Activated CD4-positive, CD25-positive, alpha-beta regulatory T cell treated with anti-CD3 and anti-CD28 coated beads, Interleukin-2, amount 50 U/mL, for 16 hours (primary cell): ENCODE data around the gene ABCD1.

Experiments used
- DNase-seq: peaks from one replicate; pipeline ENCODE4 v3.0.0-alpha.2; 2020; ENCODE audit warnings: low read depth, low spot score

ABCD1 gene

GRCh38 chrX:153773741-153774575, 49.3 kb downstream of the ABCD1 start:
- DNase-seq = no peak

DNA sequence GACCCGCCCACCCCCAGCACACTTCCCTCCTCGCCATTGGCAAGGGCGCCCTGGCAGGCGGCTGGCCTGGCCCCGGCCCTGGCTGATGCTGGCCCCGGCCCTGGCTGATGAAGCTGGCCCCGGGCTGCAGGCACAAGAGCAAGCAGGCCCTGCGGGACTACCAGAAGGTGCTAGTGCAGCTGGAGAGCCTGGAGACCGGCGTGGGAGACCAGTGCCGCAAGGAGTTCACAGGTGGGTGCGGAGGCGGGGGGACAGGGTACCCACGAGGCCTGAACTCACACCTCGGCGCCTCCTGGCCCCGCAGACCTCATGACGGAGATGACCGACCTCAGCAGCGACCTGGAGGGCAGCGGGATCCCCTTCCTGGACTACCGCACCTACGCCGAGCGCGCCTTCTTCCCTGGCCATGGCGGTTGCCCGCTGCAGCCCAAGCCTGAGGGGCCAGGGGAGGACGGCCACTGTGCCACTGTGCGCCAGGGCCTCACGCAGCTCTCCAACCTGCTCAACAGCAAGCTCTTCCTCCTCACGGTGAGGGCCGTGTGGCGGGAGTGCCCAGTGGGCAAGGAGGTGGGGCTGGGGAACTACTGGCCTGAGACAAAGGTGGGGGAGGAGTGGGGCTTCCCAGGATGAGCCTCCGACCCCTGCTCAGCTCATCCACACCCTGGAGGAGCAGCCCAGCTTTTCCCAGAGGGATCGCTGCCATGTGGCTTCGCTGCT, 50.1 kb downstream of the ABCD1 start:
- no peak for DNase-seq

DNA sequence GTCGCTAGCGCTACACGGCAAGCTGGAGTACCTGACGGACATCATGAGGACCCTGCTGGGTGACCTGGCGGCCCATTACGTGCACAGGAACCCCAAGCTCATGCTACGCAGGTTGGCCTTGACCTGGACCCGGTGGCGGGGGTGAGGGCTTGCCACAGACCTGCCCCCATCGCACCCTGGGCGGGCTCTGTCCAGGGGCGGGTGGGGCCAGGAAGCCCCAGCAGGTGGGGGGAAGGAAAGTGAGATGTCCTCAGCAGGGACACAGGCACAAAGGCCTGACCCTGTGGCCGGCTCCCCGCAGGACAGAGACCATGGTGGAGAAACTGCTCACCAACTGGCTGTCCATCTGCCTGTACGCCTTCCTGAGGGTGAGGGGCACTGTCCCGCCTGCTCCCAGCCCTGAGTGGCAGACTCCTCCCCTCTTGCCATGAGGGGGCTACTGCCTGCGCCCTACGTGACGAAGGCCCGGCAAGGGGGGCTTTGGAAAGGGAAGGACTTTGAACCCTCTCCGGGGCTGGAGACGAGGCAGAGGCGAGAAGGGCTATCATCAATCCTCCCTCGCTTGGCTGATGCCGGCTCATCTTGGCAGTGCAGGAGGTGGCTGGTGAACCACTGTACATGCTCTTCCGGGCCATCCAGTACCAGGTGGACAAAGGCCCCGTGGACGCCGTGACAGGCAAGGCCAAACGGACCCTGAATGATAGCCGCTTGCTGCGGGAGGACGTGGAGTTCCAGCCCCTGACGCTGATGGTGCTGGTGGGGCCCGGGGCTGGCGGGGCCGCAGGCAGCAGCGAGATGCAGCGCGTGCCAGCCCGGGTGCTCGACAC, 50.9 kb downstream of the ABCD1 start:
- no peak for DNase-seq

GRCh38 chrX:153776120-153776599, 51.5 kb downstream of the ABCD1 start:
- no peak for DNase-seq

GRCh38 chrX:153776611-153777045, 52.0 kb downstream of the ABCD1 start:
- no peak for DNase-seq

GRCh38 chrX:153777261-153778090, 52.8 kb downstream of the ABCD1 start:
- DNase-seq = no peak

DNA sequence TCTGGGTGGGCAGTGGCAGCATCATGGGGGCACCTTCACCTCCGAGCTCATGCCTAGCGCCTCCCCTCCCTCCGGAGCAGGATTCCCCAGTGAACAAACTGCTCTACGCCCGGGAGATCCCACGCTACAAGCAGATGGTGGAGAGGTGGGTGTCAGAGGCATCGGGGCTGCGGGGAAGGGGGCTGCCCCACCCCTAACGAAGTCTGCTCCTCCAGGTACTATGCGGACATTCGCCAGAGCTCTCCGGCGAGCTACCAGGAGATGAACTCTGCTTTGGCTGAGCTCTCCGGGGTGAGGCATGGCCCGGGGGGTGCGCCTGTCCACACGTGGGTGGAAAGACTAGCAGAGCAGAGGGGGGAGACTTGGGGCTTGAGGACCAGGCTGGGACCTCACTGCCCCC, 53.5 kb downstream of the ABCD1 start:
- no peak for DNase-seq

DNA sequence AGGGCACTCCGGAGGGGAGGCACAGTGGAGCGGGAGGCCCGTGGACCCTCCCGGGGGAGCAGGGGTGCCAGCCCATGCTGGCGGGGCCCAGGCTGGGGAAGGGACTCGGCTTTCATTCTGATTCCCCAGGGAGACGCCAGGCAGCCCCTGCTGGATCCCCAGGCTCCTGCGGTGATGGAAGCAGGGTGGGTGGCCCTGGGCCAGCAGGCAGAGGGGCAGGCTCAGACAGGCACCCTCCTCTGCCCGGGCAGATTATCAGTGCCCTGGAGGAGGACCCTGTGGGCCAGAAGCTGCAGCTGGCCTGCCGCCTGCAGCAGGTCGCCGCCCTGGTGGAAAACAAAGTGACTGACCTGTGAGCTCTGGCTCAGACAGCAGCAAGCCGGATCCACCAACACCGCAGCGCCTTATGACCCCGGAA, 54.0 kb downstream of the ABCD1 start:
- no peak for DNase-seq

DNA sequence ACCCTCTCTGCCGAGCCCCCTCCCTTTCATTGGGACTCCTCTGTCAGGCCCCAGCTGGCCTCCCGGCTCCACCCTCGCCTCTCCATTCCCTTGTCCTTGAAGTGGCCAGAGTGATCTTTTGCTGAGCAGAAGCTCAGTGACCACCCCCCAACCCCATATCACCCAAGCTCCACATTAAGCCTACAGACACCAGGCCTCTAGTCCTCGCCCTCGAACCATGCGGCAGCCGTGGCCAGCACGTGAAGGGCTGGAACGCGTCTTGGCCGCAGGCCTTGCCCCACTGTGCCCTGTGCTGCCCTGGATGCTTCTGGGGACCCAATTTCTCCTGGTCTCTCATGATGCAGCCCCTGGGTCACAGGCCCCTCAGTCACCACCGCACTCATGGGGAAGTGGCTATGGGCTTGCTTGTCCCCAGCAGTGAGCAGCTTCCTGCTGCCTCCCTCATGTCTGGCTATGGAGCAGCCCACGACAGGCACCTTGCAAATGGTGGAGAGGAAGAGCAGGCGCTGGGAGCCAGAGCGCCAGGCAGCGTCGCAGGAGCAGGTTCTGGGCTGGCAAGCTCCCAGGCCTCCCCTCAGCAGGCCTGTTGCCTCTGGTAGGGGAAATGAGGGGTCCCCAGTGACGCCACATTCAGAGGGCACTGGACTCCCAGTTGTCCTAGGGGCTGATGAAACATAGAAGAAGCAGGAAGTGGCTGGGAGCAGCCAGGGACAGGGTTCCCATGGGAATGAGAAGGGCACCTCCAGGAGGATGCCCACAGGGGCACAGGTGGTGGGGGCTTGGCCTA, 55.4 kb downstream of the ABCD1 start:
- no peak for DNase-seq

DNA sequence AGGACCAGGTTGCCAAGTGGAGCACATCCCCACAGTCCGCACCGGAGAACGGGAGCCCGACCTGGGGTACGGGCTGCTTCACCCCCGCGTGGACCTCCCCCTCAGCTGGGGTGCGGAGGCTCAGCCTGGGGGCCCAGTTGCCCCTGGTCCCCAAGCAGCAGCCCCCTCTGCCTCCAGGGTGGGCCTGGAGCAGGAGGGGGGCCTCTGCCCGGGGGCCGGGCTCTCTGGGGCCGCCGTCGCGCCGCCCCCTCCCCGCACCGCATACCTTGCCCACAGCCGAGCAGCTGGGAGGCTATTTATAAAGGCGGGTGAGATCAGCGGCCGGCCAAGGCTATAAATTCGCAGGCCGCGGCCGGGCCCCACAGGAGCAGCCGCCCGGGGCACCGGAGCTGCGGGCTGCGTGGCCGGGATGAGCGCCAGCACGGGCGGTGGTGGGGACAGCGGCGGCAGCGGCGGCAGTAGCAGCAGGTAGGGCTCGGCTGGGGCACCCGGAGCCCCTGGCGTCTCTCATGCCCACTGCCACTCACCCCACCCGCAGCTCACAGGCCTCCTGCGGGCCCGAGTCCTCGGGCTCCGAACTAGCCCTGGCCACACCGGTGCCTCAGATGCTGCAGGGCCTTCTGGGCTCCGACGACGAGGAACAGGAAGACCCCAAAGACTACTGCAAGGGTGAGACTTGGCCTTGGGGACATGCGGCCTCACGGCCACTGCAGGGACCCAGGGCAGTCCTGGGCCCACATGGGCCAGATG, 56.2 kb downstream of the ABCD1 start, which contains the start of gene SRPK3:
Gene SRPK3 (plus strand): TSS at position 364 of the 750 bp plus-strand sequence. CDS start 46 bp downstream, at position 410.
- no peak for DNase-seq

DNA sequence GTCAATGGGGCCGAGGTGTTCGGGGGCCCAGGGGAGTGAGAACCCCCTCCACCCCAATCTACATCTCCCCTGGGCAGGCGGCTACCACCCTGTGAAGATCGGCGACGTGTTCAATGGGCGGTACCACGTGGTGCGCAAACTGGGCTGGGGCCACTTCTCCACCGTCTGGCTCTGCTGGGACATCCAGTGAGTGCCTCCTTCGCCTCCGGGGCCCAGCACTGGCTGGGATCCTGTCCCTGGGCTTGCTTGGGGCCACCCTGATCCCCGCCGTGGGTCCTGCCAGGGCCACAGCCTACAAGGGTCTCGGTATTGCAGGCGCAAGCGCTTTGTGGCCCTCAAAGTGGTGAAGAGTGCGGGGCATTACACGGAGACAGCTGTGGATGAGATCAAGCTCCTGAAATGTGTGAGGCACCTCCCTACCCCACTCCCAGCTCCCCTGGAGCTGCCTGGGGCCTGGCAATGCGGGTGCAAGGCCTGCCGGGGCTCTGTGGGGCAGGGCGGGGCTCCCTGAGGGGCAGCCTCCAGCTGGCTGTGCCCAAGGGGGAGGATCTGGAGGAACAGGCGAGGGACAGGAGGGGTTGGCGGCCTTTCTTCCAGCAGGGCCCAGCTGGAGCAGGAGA, 56.9 kb downstream of the ABCD1 start:
- no peak for DNase-seq

DNA sequence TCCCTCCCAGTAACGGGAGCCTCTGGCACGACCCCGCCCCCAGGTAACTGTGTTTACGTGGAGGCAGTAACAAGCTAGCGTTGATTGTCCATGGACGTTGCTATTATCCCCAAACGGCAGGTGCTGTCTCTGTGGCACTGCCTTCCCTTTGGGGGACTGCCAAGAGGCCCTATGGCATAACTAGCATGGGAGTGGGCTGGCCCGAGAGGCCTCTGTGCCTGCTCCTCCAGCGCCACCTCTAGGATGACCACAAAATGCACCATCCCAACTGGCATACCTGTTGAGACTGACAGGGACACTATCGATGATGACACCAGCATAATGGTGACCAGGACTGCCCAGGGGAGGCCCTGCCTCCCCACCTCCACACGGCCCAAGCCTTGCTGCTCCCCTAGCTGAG, 57.7 kb downstream of the ABCD1 start:
- no peak for DNase-seq

GRCh38 chrX:153782871-153783270, 58.2 kb downstream of the ABCD1 start:
- no peak for DNase-seq

- no peak for DNase-seq
Measured at GRCh38 chrX:153783378-153784013, 58.8 kb downstream of the ABCD1 start.

DNA sequence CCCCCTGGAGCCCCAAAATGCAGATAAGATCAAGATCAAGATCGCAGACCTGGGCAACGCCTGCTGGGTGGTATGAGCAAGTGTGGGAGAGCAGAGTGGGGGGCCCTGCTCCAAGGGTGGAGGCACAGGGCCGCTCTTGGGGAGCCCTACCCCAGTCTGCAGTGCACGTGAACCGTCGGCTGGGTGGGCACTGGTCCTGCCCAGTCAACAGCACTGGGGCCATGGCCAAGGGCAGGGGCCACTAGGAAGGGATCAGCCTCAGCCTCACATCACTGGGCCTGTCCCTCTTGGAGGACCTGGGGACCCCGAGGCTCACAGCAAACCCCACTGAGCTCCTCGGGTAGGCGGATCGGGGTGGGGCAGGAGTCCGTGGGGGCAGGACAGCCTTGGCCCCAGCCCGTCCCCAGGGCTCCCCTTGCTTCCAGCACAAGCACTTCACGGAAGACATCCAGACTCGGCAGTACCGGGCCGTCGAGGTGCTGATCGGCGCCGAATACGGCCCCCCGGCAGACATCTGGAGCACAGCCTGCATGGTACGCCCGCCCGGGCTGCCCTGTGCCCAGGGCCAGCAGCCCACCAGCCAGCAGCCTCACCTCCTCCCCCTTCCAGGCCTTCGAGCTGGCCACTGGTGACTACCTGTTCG, 59.8 kb downstream of the ABCD1 start:
- DNase-seq = no peak

- DNase-seq = no peak
Measured at GRCh38 chrX:153786669-153787068, 62.0 kb downstream of the ABCD1 start.

- DNase-seq = no peak
Measured at GRCh38 chrX:153789654-153790053, 65.0 kb downstream of the ABCD1 start.
